Sigmoid colon (tissue), 4 donors: ENCODE data around the gene SART3.

Experiments
- EP300 ChIP-seq, 4 donors: sonication (generic); formaldehyde crosslinking; IDR thresholded peaks; one replicate each; pipeline ENCODE4 v1.6.1; 2017; ENCODE audit warnings: antibody characterized with exemption in 4 of 4
- POLR2A ChIP-seq, 2 donors: fragments of 450-650 bp; IDR thresholded peaks; one replicate each; pipeline ENCODE4 v1.6.1; 2016; ENCODE audit warnings: antibody characterized with exemption in 2 of 2, mild to moderate bottlenecking in 2 of 2, moderate library complexity in 2 of 2
- TF ChIP-seq, protein P1 (sequence below), 4 experiments: fragments of 450-650 bp in 3 of 4; fragments of 200-600 bp in 1 of 4; IDR thresholded peaks; one replicate each; pipeline ENCODE4 v1.5.1; 2016 to 2019; ENCODE audit warnings: antibody characterized with exemption in 4 of 4, mild to moderate bottlenecking in 3 of 4, moderate library complexity in 2 of 4

DNA sequence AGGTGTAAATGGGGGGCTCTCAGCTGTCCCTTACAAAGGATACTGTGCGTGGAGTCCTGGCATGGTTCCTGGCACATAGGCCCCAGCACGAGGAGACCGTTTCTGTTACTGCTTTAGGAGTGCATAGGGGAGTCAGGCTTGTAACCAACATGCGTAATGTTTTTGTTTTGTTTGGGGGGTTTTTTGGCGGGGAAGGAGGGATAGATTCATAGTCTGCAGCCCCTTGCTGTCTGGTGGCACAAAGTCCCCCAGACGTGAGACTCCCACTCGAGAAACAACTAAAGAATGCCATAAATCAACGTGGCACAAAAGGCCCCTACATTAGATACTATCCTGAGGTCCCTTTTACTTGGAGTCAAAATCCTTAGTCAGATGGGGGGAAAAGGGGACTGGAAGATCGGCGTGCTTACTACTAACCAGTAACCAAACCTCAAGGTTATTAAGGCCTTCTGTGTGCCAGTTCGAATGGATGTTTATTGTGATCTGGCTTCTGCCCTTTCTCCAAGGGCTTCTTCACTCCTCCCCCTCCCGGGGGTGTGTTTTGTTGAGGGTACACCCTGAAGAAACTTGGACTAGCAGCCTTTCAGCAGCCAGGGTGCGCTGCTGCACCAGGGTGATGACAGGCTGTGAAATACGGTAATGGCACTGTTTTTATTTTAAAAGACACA lies 2.3 kb upstream of the SART3 start:
- TF ChIP-seq, protein P1, sequence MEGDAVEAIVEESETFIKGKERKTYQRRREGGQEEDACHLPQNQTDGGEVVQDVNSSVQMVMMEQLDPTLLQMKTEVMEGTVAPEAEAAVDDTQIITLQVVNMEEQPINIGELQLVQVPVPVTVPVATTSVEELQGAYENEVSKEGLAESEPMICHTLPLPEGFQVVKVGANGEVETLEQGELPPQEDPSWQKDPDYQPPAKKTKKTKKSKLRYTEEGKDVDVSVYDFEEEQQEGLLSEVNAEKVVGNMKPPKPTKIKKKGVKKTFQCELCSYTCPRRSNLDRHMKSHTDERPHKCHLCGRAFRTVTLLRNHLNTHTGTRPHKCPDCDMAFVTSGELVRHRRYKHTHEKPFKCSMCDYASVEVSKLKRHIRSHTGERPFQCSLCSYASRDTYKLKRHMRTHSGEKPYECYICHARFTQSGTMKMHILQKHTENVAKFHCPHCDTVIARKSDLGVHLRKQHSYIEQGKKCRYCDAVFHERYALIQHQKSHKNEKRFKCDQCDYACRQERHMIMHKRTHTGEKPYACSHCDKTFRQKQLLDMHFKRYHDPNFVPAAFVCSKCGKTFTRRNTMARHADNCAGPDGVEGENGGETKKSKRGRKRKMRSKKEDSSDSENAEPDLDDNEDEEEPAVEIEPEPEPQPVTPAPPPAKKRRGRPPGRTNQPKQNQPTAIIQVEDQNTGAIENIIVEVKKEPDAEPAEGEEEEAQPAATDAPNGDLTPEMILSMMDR (IDR thresholded peaks at IDR 0.05), result peak; percentile 72 to 91 (median 89)
- TF ChIP-seq POLR2A (IDR thresholded peaks at IDR 0.05) (peak; percentile 21 to 30), EP300 (IDR thresholded peaks at IDR 0.05) (no peak)
